Activated CD8-positive, alpha-beta T cell treated with anti-CD3 and anti-CD28 coated beads for 36 hours (primary cell): ENCODE measurements around the gene SUCNR1. TPM values are rescaled to one million over a fixed set of nuclear protein-coding genes. Genes with fewer than 3 reads are reported as not detected.

ENCODE experiments used
- ATAC-seq: fragments of 200-7000 bp; cut with Tn5 transposase; one replicate; pipeline ENCODE4 v1.10.0; 2021; ENCODE audit warnings: mild to moderate bottlenecking, moderate library complexity
- CTCF ChIA-PET: fragments of 350-600 bp; sonication (Branson Sonifier 250); formaldehyde crosslinking; loops from one replicate; lab custom pipeline; 2021; ENCODE audit warnings: antibody characterized with exemption; lab: Charles Lee
- POLR2A ChIA-PET: fragments of 350-600 bp; sonication (Branson Sonifier 250); formaldehyde crosslinking; loops from one replicate; lab custom pipeline; 2021; ENCODE audit warnings: antibody characterized with exemption; lab: Charles Lee
- DNase-seq: peaks from one replicate; pipeline ENCODE4 v3.0.0-alpha.2; 2020
- H3K27ac Mint-ChIP-seq: one replicate; pipeline ENCODE4 v1.8.0; 2021; ENCODE audit warnings: mild to moderate bottlenecking, mixed read lengths
- H3K27me3 Mint-ChIP-seq: one replicate; pipeline ENCODE4 v1.8.0; 2021; ENCODE audit warnings: mixed read lengths
- H3K36me3 Mint-ChIP-seq: one replicate; pipeline ENCODE4 v1.8.0; 2021; ENCODE audit warnings: low read depth, mixed read lengths
- H3K4me1 Mint-ChIP-seq: one replicate; pipeline ENCODE4 v1.8.0; 2021; ENCODE audit warnings: low read depth, mixed read lengths
- H3K4me3 Mint-ChIP-seq: one replicate; pipeline ENCODE4 v1.8.0; 2021; ENCODE audit warnings: mild to moderate bottlenecking, moderate library complexity, mixed read lengths
- H3K9me3 Mint-ChIP-seq: one replicate; pipeline ENCODE4 v1.8.0; 2021; ENCODE audit warnings: mixed read lengths
- intact Hi-C: fragments of 100-400 bp; cut with micrococcal nuclease; formaldehyde crosslinking; loops from one replicate; pipeline ENCODE4 v1.10.0; 2022
- total RNA-seq, 2 experiments: library from RNA; stranded (reverse); gene quantifications; one replicate each; pipeline ENCODE4 v1.2.3, GENCODE V29; 2021
- TF ChIP-seq, protein P1 (sequence below): fragments of 200-600 bp; IDR thresholded peaks from one replicate; pipeline ENCODE4 v1.8.0; 2022; ENCODE audit warnings: antibody characterized with exemption, mild to moderate bottlenecking

The SUCNR1 gene
- total RNA-seq, 2 experiments from 2014 or later: not detected

DNA sequence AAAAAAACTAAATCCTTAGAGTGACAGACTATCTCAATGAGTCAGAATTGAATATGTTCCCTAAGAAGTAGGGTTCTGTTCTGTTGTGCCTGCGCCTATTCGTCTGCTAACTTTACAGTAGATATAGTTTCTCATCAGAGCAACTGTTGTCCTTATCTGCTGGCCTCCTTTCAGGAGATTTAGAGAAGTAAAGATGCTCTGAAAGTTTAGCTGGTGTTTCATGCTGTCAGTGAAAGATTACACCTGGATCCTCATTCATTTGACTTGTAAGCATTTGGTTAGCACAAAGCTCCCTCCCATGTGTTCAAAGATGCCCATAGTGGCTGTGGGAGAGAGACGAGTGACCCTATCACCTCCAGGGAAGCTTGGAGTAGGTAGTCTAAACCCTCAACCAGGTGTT is 35.0 kb downstream of the SUCNR1 start:
- H3K4me1 Mint-ChIP-seq: no peaks in the 10 kb centered on the region
- H3K27ac Mint-ChIP-seq: no peak overlapping the region

DNA sequence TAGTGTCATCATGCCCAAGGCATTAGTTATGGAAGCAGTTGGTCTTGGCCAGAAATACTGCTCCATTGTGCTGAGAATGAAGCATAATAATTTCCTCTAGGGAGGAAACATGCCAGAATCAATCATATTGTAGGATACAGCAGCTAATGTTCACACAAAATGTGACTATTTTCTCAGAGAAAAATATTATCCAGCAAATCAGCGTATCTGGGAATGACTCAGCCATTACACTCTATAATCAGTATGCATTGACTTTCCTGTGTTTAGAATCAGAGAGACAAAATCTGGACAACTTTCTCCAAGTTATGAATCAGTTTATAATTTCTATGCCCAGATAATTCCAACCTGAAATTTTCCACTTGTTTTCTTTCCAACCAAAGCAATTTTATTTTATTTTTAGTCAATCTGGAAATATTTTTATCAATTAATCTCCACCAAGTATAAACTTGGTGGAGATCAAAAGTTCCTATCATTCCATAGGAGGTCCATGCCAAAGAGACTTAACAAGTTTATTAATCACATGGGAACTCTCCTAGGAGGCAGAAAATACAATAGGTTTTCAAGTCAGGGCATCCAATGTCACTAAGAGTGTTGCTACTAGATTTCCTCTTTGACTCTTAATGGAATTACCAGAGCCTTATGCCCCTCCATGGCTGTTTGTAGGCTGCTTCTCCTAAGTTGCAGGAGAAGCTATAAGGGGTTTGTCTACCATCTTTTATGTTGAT is 36.4 kb downstream of the SUCNR1 start:
- no peak for DNase-seq
- Mint-ChIP-seq H3K9me3 (peaks cover 5% of the 10 kb centered on the region), H3K4me1 (no peaks in the 10 kb centered on the region), H3K4me3 (no peak overlapping the region), H3K27me3 (peaks cover 2% of the 10 kb centered on the region), H3K36me3 (no peaks in the 10 kb centered on the region), H3K27ac (no peak overlapping the region)
- intact Hi-C loops: no loop called here
- POLR2A ChIA-PET: no interaction called here
- ATAC-seq: no peak
- CTCF ChIA-PET: no interaction called here
- TF ChIP-seq, protein P1, sequence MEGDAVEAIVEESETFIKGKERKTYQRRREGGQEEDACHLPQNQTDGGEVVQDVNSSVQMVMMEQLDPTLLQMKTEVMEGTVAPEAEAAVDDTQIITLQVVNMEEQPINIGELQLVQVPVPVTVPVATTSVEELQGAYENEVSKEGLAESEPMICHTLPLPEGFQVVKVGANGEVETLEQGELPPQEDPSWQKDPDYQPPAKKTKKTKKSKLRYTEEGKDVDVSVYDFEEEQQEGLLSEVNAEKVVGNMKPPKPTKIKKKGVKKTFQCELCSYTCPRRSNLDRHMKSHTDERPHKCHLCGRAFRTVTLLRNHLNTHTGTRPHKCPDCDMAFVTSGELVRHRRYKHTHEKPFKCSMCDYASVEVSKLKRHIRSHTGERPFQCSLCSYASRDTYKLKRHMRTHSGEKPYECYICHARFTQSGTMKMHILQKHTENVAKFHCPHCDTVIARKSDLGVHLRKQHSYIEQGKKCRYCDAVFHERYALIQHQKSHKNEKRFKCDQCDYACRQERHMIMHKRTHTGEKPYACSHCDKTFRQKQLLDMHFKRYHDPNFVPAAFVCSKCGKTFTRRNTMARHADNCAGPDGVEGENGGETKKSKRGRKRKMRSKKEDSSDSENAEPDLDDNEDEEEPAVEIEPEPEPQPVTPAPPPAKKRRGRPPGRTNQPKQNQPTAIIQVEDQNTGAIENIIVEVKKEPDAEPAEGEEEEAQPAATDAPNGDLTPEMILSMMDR: no peak

More for the DNA sequence above, 35.0 kb downstream of the SUCNR1 start:
- DNase-seq: no peak
- TF ChIP-seq, protein P1: no peak
- ATAC-seq: no peak
- Mint-ChIP-seq H3K36me3 (no peaks in the 10 kb centered on the region), H3K9me3 (peaks cover 5% of the 10 kb centered on the region), H3K27me3 (peaks cover 2% of the 10 kb centered on the region), H3K4me3 (no peak overlapping the region)
- POLR2A ChIA-PET: no interaction called here
- CTCF ChIA-PET: interaction anchor here (1.5 kb wide), 1 partner anchor 11 kb away, joined by 5 read pairs; no protein-coding TSS in a partner anchor
- intact Hi-C loops: no loop called here

GRCh38 chr3:151911462-151911861 is 38.0 kb downstream of the SUCNR1 start:
- POLR2A ChIA-PET: no interaction called here
- no peak overlapping the region for H3K27ac Mint-ChIP-seq
- H3K4me1 Mint-ChIP-seq: no peaks in the 10 kb centered on the region
- ATAC-seq: no peak
- H3K4me3 Mint-ChIP-seq: no peak overlapping the region
- intact Hi-C loops: no loop called here
- peaks cover 5% of the 10 kb centered on the region for H3K9me3 Mint-ChIP-seq
- H3K27me3 Mint-ChIP-seq: peaks cover 2% of the 10 kb centered on the region
- no peak for DNase-seq
- CTCF ChIA-PET: no interaction called here
- TF ChIP-seq, protein P1: no peak
- H3K36me3 Mint-ChIP-seq: no peaks in the 10 kb centered on the region

DNA sequence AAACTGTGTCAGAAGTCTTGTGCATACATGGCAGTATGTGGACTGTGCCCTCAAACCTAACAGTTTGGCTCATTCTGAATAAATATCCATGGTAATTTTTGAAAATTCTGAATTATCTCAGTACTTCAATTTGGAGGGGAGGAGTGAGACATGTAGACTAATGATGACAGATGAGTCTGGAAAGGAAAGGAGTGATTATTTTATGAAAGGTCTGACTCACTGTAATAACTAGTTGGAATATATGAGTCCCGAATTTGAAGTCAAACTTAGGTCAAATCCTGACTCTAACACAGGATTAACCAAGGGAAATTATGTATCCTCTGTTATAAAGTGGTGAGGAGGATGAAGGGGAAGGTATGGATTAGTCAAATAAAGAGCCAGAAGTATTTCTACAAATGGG is 38.6 kb downstream of the SUCNR1 start:
- intact Hi-C loops: no loop called here
- ChIA-PET POLR2A (no interaction called here), CTCF (no interaction called here)
- peaks cover 5% of the 10 kb centered on the region for H3K9me3 Mint-ChIP-seq
- H3K27me3 Mint-ChIP-seq: peaks cover 2% of the 10 kb centered on the region
- H3K27ac Mint-ChIP-seq: no peak overlapping the region
- no peak overlapping the region for H3K4me3 Mint-ChIP-seq
- ATAC-seq (no peak), DNase-seq (no peak)
- TF ChIP-seq, protein P1: no peak
- no peaks in the 10 kb centered on the region for H3K36me3 Mint-ChIP-seq
- no peaks in the 10 kb centered on the region for H3K4me1 Mint-ChIP-seq

DNA sequence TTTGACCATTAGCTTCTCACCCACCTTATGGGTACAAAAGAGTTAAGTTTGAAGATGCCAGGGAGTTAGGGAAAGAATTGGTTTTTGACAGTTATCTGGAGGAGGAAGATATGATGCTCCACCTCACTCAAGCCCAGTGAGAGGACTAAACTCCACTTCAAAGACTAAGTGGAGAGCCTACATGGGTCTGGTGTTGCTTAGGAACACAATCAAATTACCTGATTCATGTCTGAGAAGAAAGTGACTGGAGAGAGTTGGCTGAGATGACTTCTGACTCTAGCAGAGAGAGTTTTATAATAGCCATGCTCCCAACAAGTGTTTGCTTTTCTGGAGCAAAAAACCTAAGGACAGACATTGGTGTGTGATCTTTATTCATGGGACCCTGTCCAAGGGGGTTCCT is 43.3 kb downstream of the SUCNR1 start:
- DNase-seq: no peak
- POLR2A ChIA-PET: interaction anchor here (0.7 to 0.9 kb wide), 2 partner anchors 10 to 379 kb away, joined by 3 read pairs; no protein-coding TSS in a partner anchor
- CTCF ChIA-PET: interaction anchor here (0.6 to 1.5 kb wide), 3 partner anchors 14 to 655 kb away, joined by 3 to 5 read pairs (median 3); no protein-coding TSS in a partner anchor
- H3K27me3 Mint-ChIP-seq: no peaks in the 10 kb centered on the region
- intact Hi-C loops: loop anchor here (5.0 kb wide), 1 partner anchor 449 kb away; no protein-coding TSS in a partner anchor
- ATAC-seq: no peak
- H3K4me1 Mint-ChIP-seq: peaks cover 3% of the 10 kb centered on the region
- H3K4me3 Mint-ChIP-seq: no peak overlapping the region
- H3K27ac Mint-ChIP-seq: no peak overlapping the region
- TF ChIP-seq, protein P1: no peak
- no peaks in the 10 kb centered on the region for H3K36me3 Mint-ChIP-seq
- peaks cover 4% of the 10 kb centered on the region for H3K9me3 Mint-ChIP-seq
